Nephron (organoid): Measurements from ENCODE around the gene REEP1.

Source experiments
- H3K27ac Mint-ChIP-seq, 3 experiments: 2 replicates each; pipeline ENCODE4 v1.8.0; 2020; ENCODE audit warnings: mixed read lengths in 3 of 3, mild to moderate bottlenecking in 2 of 3, moderate library complexity in 1 of 3
- H3K27me3 Mint-ChIP-seq: 2 replicates; pipeline ENCODE4 v1.8.0; 2021; ENCODE audit warnings: low read depth, mild to moderate bottlenecking, moderate library complexity, mixed read lengths
- H3K36me3 Mint-ChIP-seq: 2 replicates; pipeline ENCODE4 v1.8.0; 2020; ENCODE audit warnings: low read depth, mixed read lengths
- H3K4me1 Mint-ChIP-seq: 2 replicates; pipeline ENCODE4 v1.8.0; 2020; ENCODE audit warnings: mixed read lengths
- H3K4me3 Mint-ChIP-seq, 3 experiments: 2 replicates each; pipeline ENCODE4 v1.8.0; 2020; ENCODE audit warnings: mild to moderate bottlenecking in 3 of 3, mixed read lengths in 3 of 3, moderate library complexity in 2 of 3
- H3K9me3 Mint-ChIP-seq: 2 replicates; pipeline ENCODE4 v1.8.0; 2020; ENCODE audit warnings: mixed read lengths
- CTCF ChIP-seq, 3 experiments: fragments of 200-600 bp; sonication (generic); IDR thresholded peaks; one replicate each; pipeline ENCODE4 v1.5.0; 2021; ENCODE audit warnings: antibody characterized with exemption in 3 of 3; ENCODE audit not compliant: unreplicated experiment in 3 of 3

REEP1 gene

DNA sequence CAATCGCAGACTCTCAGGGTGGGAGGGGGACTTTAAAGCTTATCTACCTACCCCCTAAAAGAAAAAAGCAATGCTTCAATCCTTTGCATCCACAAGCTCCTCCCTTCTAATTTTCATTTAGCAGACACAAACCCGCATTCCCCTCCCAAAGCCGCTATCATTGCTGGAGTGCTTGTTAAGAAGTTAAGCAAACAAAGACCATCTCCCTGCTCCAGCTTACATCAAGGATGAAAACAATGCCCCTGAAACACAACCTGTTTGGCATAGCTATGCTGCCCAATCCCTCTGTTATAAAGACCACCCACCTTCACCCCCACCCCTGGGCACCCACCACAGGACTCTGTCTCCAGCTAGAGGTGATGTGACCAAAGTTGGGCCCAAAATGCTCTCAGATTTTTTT is 33.0 kb downstream of the REEP1 start:
- H3K36me3 Mint-ChIP-seq: no peaks in the 10 kb centered on the region
- H3K9me3 Mint-ChIP-seq: no peaks in the 10 kb centered on the region
- H3K4me1 Mint-ChIP-seq: peaks cover 81% of the 10 kb centered on the region
- no peak for TF ChIP-seq CTCF (IDR thresholded peaks at IDR 0.05; ENCODE audit: unreplicated experiment in 3 of 3)
- peaks cover 9% of the 10 kb centered on the region for H3K27me3 Mint-ChIP-seq
- H3K27ac Mint-ChIP-seq: peak overlapping the region in 1 of 3 experiments; percentile 85
- H3K4me3 Mint-ChIP-seq: no peak overlapping the region

DNA sequence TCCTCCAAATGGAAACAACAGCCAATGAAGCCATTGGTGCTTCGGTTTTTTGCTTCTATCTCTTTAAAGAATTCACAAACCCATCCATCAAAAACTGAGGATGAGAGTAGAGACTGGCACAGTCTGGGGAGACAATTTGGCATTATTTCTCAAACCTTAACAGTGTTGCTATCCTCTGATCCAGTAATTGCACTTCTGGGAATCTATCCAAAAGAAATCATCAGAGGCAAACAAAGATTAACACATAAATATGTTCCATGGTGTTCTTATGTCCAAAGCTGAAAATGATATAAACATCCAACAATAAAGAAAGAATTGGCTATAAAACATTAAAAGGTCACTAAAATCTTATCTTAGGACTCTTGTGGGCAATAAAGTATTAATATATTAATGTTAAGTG is 35.1 kb downstream of the REEP1 start:
- no peak for TF ChIP-seq CTCF (IDR thresholded peaks at IDR 0.05; ENCODE audit: unreplicated experiment in 3 of 3)
- peak overlapping the region; percentile 50 to 80 (median 67) for H3K27ac Mint-ChIP-seq
- no peaks in the 10 kb centered on the region for H3K36me3 Mint-ChIP-seq
- peak overlapping the region in 2 of 3 experiments; percentile 26 to 36 for H3K4me3 Mint-ChIP-seq
- H3K4me1 Mint-ChIP-seq: peaks cover 74% of the 10 kb centered on the region
- no peaks in the 10 kb centered on the region for H3K9me3 Mint-ChIP-seq
- H3K27me3 Mint-ChIP-seq: peaks cover 9% of the 10 kb centered on the region

- TF ChIP-seq CTCF (IDR thresholded peaks at IDR 0.05; ENCODE audit: unreplicated experiment in 3 of 3): no peak
- Mint-ChIP-seq H3K4me1 (peaks cover 74% of the 10 kb centered on the region), H3K9me3 (no peaks in the 10 kb centered on the region), H3K36me3 (no peaks in the 10 kb centered on the region), H3K4me3 (peak overlapping the region in 2 of 3 experiments; percentile 26 to 36), H3K27me3 (peaks cover 9% of the 10 kb centered on the region), H3K27ac (peak overlapping the region; percentile 50 to 80 (median 67))
Observed at GRCh38 chr2:86301711-86302202, 35.7 kb downstream of the REEP1 start.

GRCh38 chr2:86301009-86301408 is 36.4 kb downstream of the REEP1 start:
- Mint-ChIP-seq H3K27me3 (peaks cover 9% of the 10 kb centered on the region), H3K36me3 (no peaks in the 10 kb centered on the region), H3K4me3 (no peak overlapping the region), H3K9me3 (no peaks in the 10 kb centered on the region), H3K27ac (peak overlapping the region in 1 of 3 experiments; percentile 80), H3K4me1 (peaks cover 68% of the 10 kb centered on the region)
- no peak for TF ChIP-seq CTCF (IDR thresholded peaks at IDR 0.05; ENCODE audit: unreplicated experiment in 3 of 3)

DNA sequence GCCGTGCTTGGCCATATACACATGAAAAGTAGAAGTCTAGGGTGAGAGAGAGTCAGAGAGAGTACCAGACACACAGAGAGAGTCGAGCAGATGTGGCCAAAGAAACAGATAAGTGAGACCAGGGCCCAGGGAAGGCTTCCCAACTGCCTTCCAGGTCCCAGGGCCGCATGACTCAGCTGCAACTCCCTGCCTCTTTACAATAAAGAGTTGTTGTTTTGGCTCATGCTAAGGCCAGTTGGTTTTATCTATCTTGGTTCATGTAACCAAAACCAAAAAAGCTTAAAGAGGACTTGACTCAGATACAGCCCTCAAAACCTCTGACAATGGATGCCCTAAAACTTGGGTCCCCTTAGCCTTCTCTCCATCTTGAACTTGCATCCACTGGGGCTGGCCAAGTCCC is 36.9 kb downstream of the REEP1 start:
- Mint-ChIP-seq H3K9me3 (no peaks in the 10 kb centered on the region), H3K4me3 (no peak overlapping the region), H3K36me3 (no peaks in the 10 kb centered on the region), H3K4me1 (peaks cover 63% of the 10 kb centered on the region), H3K27me3 (peaks cover 9% of the 10 kb centered on the region), H3K27ac (peak overlapping the region in 1 of 3 experiments; percentile 80)
- no peak for TF ChIP-seq CTCF (IDR thresholded peaks at IDR 0.05; ENCODE audit: unreplicated experiment in 3 of 3)
